Measurements from ENCODE around the gene ERG28.
"Not testable (repeated sequence)": the region's sequence is repeated elsewhere in the genome, so short reads cannot be mapped to it uniquely, and the experiment has no call there.

The ERG28 gene, protein sequence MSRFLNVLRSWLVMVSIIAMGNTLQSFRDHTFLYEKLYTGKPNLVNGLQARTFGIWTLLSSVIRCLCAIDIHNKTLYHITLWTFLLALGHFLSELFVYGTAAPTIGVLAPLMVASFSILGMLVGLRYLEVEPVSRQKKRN

GRCh38 chr14:75660630-75661498 is at the start of gene ERG28, which contains the start of gene TTLL5:
Gene ERG28, minus strand, starts transcription at chr14:75660876. Its CDS starts 3,374 bp downstream, at chr14:75657502.
Gene TTLL5, plus strand, starts transcription at chr14:75661246. Its CDS starts 1,904 bp downstream, at chr14:75663150.
- peak; percentile 99 for DNase-seq

DNA sequence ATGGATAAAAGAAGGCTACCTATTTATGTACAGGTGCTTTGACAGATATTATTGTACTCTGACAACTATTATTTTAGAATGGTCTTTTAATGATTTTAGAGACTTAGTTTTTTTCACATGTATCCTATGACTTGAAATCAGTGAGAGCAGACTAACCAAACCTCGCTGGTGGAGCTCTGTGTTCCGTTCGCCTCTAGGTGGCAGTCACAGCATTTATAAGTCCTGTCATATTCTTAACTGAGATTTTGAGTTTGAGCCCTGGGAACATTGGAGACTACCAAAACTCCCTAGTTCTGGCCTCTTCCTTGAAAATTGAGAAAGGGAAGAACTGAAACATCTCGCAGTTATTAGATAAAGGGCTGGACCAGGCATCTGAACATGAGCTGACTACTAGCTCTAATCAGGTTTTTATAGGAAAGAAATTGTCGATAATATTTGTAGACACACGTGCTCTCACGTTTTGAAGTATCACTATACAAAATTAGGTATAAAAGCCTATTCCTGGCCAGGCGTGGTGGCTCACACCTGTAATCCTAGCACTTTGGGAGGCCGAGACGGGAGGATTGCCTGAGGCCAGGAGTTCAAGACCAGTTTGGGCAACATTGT is 48.6 kb upstream of the ERG28 start:
- peak; percentile 73 for DNase-seq

- DNase-seq: no peak
Measured at GRCh38 chr14:75705014-75705413, 44.3 kb upstream of the ERG28 start.

DNA sequence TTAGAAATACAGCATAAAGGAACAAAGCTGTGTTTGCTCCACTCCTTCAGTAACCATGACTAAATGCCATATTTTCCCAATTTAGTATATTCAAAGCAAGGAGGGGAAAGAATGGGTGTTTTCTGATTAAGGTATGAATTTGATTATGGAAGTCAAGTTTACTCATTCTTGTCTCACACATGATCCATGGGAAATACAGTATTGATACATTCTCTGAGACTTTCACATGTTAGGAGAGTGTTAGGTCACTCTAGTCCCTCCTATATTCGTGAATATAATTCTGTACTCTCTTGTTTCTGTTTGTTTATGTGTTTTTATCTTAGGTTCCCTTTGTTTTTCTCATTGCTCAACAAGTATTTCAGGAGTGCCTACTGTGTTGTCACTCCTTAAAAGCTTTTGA is 42.8 kb upstream of the ERG28 start:
- no peak for DNase-seq

- peak; percentile 73 for DNase-seq
Measured at GRCh38 chr14:75702616-75703261, 42.1 kb upstream of the ERG28 start.

DNA sequence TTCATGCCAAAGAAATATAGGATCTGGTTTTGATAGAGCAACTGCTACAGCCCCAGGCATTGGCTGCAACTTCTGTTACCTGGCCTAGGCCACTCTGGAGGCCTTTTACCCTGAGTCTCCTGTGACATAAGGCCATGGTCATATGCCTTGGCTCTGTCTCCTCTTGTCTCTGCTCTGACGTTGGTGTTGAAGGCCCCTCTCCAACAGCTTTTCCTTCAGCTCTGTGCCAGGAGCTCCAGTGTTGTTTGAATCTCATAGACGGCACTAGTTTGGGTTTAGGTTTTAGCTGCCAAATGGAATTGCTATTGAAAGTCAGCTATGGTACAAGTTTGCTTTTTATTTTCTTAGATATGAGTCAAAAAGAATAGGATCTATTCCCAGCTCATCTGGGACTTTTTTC is 41.4 kb upstream of the ERG28 start:
- no peak for DNase-seq

DNA sequence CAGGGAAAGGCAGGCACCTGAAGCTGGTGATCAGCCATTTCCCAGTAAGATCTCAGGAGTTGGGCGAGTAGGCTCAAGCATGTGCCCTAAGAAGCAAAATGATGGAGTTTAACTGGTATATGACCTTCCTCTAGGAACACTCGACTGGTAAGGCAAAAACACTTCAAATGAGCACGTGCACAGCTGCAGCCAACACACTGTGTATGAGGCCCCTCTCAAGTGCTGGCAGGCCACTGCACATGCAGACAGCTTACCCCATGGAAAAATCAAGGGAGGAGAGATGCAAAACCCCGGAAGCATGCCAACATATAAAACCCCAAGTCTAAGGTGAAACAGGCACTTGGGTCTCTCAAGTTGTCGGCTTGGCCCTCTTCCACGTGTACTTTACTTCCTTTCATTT is 39.6 kb upstream of the ERG28 start:
- no peak for DNase-seq

GRCh38 chr14:75699331-75699730 is 38.7 kb upstream of the ERG28 start:
- DNase-seq: no peak

DNA sequence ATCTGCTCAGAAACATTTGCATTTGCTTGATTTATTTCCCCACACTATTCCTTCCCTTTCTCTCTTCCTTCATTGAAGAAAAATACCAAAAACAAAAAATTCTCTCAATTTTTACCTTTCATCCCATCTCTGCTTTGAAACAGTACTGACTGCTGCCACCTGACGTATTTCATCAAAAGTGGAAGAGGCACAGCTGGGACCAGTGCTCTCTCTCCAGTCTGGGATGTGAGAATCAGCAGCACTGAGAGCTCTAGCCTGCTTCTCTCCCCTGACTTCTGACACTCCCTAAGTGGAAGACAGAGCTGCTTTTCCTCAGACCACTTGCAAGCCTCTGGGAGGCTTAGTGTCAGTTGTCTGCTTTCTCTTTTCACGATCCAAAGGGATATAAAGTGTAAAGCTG is 37.2 kb upstream of the ERG28 start:
- DNase-seq: no peak

- DNase-seq: no peak
Measured at GRCh38 chr14:75697386-75697785, 36.7 kb upstream of the ERG28 start.

DNA sequence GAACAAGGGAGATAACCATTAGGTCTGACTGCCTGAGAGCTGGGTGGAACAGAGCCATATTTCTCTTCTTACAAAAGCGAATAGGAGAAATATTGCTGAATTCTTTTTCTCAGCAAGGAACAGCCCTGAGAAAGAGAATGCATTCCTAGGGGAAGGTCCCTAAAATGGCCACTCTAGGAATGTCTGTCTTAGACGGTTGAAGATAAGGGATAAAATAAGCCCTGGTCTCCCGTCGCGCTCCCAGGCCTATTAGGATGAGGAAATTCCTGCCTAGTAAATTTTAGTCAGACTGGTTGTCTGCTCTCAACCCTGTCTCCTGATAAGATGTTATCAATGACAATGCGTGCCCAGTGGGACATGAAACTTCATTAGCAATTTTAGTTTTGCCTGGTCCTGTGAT is 34.3 kb upstream of the ERG28 start:
- DNase-seq: not testable (repeated sequence)

DNA sequence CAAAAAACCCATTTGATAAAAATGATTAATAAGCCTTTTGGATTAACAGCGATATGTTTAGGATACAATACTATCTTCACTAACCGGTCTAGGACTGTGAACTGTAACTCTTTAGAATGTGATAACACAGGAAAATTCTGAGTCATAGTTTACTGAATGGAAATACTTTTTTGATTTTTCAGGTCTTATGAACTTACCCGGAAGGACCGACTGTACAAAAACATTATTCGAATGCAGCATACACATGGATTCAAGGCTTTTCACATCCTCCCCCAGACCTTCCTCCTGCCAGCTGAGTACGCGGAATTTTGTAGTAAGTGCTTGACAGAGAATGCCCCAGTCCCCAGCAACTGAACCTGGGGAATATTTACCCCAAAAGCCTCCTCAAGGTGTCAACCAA is 29.3 kb upstream of the ERG28 start:
- no peak for DNase-seq

DNA sequence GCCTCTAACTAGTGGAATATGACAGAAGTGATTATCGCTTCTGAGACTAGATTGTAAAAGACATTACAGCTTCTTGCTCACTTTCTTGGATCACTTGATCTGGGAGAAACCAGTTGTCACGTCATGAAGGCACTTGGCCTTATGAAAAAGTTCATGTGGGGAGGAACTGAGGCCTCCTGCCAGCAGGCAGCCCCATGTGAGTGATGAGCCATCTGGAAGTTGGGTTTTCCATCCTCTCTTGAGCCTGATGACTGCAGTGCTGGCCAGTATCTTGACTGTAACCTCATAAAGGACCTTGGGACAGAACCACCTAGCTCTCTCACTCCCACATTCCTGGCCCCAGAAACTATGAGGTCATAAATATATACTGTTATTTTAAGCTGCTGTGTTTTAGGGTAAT is 28.3 kb upstream of the ERG28 start:
- DNase-seq: peak; percentile 26

- DNase-seq: no peak
Measured at GRCh38 chr14:75685910-75686309, 25.2 kb upstream of the ERG28 start.

- no peak for DNase-seq
Measured at GRCh38 chr14:75675265-75675960, 14.7 kb upstream of the ERG28 start.

GRCh38 chr14:75673345-75674035 is 12.8 kb upstream of the ERG28 start:
- DNase-seq: no peak

DNA sequence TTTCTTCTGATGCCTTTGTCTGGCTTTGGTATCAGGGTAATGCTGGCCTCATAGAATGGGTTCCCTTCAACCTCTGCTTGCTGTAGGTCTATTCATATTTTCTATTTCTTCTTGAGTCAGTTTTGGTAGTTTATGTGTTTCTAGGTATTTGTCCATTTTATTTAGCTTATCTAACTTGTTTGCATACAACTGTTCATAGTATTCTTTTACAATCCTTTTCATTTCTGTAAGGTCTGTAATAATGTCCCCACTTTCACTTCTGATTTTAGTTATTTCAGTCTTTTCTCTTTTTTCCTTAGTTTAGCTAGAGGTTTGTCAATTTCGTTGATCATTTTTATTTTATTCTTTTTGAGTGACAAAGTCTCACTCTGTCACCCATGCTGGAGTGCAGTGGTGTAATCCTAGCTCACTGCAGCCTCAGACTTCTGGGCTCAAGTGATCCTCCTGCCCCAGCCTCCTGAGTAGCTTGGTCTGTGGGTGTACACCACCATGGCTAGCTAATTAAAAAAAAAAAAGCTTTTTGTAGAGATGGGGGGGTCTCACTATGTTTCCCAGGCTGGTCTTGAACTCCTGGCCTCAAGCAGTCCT is 12.0 kb upstream of the ERG28 start:
- no peak for DNase-seq

DNA sequence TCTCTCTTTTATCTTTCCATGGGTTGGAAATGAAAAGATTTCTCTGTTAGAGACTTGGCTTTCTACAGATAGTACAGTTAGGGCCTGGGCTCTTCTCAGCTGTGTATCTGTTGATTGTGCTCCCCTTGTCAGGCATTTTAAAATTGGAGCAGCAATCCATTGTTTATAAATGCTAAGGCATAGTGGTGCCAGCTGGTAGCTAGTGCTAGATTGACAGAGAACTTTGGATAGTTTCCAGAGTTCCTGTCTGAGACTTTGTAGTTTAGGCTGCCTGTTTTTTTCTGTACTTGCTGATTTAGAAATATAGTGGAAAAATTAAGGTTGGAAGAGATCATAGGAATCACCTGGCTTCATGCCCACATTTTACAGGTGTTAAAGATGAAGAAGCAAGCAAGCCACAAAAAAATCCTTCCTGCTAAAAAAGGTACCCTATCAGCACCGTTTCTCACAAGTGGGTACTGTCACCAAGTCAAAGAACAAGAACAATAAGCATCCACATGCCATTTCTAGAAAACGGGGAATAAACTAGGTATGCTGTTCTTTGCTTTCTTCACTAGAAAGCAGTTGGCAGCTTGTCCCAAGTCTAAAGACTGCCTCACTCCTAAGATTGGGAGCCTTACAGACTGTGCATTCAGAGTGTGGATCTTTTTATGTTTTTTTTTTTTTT is 6.6 kb upstream of the ERG28 start:
- DNase-seq: no peak

GRCh38 chr14:75662966-75663365 is 2.3 kb upstream of the ERG28 start:
- DNase-seq: no peak

- no peak for DNase-seq
Measured at GRCh38 chr14:75661499-75661814, 781 bp upstream of the ERG28 start.

- no peak for DNase-seq
Measured at GRCh38 chr14:75660238-75660629, 442 bp downstream of the ERG28 start.

GRCh38 chr14:75658957-75659356 is 1.7 kb downstream of the ERG28 start:
- no peak for DNase-seq
